Stimulated activated CD8-positive, alpha-beta memory T cell treated with anti-CD3 and anti-CD28 coated beads, Interleukin-2, amount 100 ng/mL, for 48 hours (primary cell): ENCODE results near the gene HEMGN.
A peak's percentile ranks its signal among the peaks of the same experiment; 100 is the strongest.
"Not testable (repeated sequence)": the region's sequence is repeated elsewhere in the genome, so short reads cannot be mapped to it uniquely, and the experiment has no call there.

Experiments used
- DNase-seq, 2 donors: peaks; one replicate each; pipeline ENCODE4 v3.0.0-alpha.2; 2020; ENCODE audit warnings: low read depth in 2 of 2

HEMGN gene

DNA sequence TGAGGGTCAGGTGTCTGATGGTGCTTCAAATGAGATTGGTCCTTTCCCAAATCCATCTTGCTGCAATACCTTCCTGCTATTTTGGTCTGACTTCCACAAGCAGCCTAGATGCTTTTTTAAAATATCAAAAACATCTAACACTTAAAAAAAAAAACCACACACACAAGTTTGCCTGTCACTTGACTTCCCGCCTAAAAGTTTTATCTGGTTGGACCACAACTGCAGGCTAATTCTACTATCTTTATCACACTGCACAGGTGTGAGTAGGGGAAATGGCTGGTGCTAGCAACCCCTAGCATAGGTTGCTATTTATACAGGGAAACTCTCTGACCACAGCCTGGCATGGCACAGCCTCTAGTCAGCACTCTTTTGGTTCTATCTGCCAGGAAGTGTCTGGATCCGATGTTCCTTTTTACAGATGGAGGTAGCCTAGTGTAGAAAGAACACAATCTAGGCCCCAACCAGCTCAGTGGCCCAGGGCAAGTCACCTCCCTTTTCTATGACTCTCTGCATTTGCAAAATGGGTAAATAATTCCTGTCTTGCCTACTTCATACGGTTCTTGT is at the start of gene HEMGN:
TSS of gene HEMGN (minus strand) at position 92 of the 564 bp plus-strand sequence. CDS start at position 56, 36 bp downstream.
- DNase-seq = no peak

DNA sequence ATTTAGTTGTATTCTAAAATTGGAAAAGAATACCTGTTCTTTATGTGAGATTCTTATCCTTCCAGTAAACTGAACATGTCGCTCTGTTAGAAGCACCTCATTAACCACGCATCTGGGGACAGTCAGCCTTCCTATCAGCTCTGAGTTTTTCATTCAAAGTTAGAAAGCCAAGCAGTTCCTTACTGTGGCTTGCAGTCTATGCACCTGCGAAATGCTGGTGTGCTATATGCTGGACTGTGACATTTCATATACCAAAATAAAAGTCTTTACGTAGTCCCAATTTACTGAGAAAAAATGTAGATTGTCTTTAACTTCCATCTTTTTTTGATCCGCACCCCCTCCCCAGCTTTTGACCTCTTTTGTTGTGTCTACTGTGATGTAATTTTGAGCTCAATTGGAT is 49.5 kb upstream of the HEMGN start:
- DNase-seq = no peak

GRCh38 chr9:97985058-97985861 is 47.3 kb upstream of the HEMGN start:
- no peak for DNase-seq

GRCh38 chr9:97984188-97985057 is 46.5 kb upstream of the HEMGN start:
- DNase-seq = peak; percentile 70 to 72

- DNase-seq = peak; percentile 23 to 30
Measured at GRCh38 chr9:97983589-97984187, 45.7 kb upstream of the HEMGN start.

- DNase-seq = peak; percentile 92 to 96
Measured at GRCh38 chr9:97982683-97983588, 45.0 kb upstream of the HEMGN start, which contains the start of gene ANP32B. Gene ANP32B, plus strand, starts transcription at chr9:97983341. Its CDS starts 215 bp downstream, at chr9:97983556.

GRCh38 chr9:97981846-97982682 is 44.1 kb upstream of the HEMGN start:
- no peak for DNase-seq

- no peak for DNase-seq
Measured at GRCh38 chr9:97980918-97981845, 43.2 kb upstream of the HEMGN start.

DNA sequence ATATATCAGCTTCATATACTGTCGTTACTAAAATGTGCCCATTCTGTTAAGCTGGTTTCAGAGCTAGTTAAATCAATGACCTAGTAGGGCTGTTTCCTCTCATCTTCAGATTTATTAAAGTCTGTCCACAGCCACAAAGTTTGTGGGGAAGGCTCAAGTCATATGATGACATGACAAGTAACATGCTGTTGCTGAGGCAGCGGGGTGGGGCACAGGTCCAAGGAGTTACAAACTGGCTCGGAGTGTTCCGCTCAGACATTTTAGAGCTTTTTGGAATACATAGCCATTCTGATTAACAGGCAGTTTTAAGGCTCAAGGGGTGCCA is 42.5 kb upstream of the HEMGN start:
- no peak for DNase-seq

DNA sequence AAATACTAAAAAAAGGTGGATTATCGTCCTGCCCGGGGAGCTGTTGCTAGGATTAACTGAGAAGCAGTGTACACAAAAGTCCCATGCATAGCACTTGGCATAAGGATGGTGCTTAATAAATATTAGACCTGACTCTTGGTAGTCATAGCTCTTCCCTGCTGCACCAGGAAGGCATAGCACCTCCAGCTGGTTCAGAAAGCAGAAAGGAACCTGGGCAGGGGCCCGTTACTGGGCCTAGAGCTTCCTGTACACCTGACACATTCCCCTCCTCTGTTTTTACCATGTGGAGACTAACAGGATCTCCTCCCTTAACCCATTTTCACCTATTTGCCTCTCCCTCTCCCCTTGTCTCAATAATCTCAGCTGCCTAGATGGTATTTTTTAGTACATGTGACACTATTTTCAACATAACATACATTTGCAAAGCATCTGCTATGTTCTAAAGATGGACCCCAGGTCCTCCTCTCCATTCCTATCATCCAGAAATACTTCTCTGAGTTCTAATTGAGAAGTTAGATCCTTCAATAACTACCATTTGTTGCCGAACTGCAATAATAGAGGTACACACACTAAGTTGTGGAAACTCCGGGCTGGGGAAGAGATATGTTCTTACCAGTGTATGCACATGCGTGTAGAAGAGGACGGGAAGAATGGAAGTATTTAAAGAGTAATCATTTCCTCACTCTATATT is 42.0 kb upstream of the HEMGN start:
- no peak for DNase-seq

GRCh38 chr9:97978371-97979130 is 40.6 kb upstream of the HEMGN start:
- DNase-seq = no peak

- not testable (repeated sequence) for DNase-seq
Measured at GRCh38 chr9:97976633-97977032, 38.7 kb upstream of the HEMGN start.

- no peak for DNase-seq
Measured at GRCh38 chr9:97975376-97975775, 37.4 kb upstream of the HEMGN start.

- no peak for DNase-seq
Measured at GRCh38 chr9:97972753-97973152, 34.8 kb upstream of the HEMGN start.

DNA sequence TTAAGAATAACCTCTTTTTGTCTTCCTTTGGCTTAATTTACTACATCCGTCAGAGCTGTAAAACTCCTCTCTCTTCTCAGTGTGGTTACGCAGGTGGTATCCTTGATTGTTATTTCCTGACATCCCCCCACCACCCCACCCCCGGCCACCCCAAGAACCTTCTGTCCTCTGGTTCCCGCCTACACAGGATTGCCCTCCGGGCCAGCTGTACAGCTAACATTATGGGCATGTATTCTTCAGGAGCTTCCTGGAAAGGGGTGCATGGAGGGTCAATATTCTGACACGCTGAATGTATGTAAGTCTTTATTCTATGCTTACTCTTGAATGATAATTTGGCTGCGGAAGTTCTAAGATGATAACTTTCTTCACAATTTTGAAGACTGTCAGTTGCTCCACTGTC is 32.2 kb upstream of the HEMGN start:
- no peak for DNase-seq

DNA sequence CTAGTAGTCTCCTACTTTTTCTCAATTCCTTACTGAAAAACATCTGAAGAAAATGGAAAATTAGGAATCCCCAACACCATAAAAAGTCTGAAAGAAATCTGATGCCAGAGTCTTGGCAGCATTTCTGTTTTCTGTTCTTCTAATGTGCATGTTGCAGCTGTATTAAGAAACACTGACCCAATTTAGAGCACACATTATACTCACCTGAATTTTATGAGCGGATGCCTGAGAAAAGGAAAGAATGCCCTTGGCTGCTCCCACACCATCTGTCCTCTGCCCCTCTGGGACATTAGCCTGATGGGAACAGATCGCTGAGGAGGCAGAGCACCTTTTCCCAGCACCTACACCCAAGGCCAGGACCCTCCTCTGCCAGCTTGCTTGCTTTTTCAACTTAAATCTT is 31.0 kb upstream of the HEMGN start:
- DNase-seq = no peak

GRCh38 chr9:97966493-97966892 is 28.5 kb upstream of the HEMGN start:
- no peak for DNase-seq

DNA sequence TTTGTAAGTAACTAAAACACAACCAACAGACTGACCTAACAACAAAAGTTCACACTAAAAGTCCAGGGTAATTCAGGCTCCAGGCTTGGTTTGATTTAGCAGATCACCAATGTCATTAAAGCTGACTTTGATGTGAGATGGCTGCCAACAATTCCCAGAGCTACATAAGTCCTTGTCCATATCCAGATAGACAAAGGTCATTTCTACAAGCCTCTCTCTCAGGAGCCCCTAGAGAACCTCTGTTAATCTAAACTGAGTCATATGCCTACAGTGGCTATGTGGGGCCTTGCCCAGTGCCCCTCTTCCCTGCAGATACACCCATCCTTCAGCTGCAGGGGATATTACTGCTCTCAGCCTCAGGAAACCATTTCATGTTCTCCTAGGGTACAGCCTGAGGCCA is 26.9 kb upstream of the HEMGN start:
- DNase-seq = no peak
